ENCODE measurements around the gene NDFIP2. TPM values are rescaled to one million over a fixed set of nuclear protein-coding genes. Genes with fewer than 3 reads are reported as not detected.

The NDFIP2 gene
- total RNA-seq, 2 experiments from 2014 or later = 0.54 to 4.0 TPM

DNA sequence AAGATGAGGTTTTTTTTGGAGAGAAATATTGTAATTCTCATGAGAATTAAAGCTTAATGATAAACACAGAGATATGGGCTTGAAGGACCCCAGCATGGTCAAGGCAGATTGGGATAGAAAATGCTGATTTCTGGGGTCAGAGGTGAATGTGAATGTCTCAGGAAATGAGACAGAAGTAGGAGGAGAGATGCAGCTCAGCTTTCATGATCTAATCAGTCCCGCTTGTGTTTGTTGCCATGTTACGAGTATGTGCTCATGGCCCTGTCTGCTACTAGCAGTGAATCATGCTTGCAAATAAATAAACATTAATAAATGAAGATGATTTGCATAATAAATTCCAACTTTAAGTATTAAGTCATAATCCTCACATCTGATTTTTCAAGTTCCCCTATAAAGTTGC, 23.0 kb upstream of the NDFIP2 start:
- intact Hi-C loops (cut with micrococcal nuclease; ENCODE audit: unreplicated experiment) = no loop called here

GRCh38 chr13:79458436-79458835, 22.5 kb upstream of the NDFIP2 start:
- no peak overlapping the region for H2AFZ ChIP-seq (ENCODE audit: low read length)
- no peaks in the 10 kb centered on the region for H3K79me2 ChIP-seq (ENCODE audit: insufficient read depth, low read depth, low read length)
- no peaks in the 10 kb centered on the region for H3K9me3 ChIP-seq (ENCODE audit: low read length)
- no peaks in the 10 kb centered on the region for H3K36me3 ChIP-seq (ENCODE audit: insufficient read depth, low read length)
- ChIA-PET CTCF (ENCODE audit: unreplicated experiment) (no interaction called here), POLR2A (interaction anchor here (0.6 to 1.9 kb wide), 4 partner anchors 13 to 57 kb away, joined by 3 to 6 read pairs (median 4); no protein-coding TSS in a partner anchor)
- no peak overlapping the region for H3K4me3 ChIP-seq (ENCODE audit: low read depth, low read length, poor library complexity, severe bottlenecking)
- TF ChIP-seq EZH2phosphoT487 (IDR thresholded peaks at IDR 0.05; ENCODE audit: borderline replicate concordance, low read depth, low read length) (no peak), CTCF (conservative IDR thresholded peaks at IDR 0.05; ENCODE audit: low read length) (no peak)
- H3K9me2 ChIP-seq (ENCODE audit: insufficient read depth, low read length) = no peaks in the 10 kb centered on the region
- H3K4me2 ChIP-seq (ENCODE audit: low read length) = no peak overlapping the region
- no peaks in the 10 kb centered on the region for H3K4me1 ChIP-seq (ENCODE audit: insufficient read depth, low read length, poor library complexity, severe bottlenecking)
- DNase-seq (ENCODE audit: low spot score) = no peak
- no peaks in the 10 kb centered on the region for H4K20me1 ChIP-seq (ENCODE audit: insufficient read depth, low read length)
- BruUV-seq (replicated peaks) = no TSS peak
- intact Hi-C loops (cut with micrococcal nuclease; ENCODE audit: unreplicated experiment) = no loop called here
- H3K27ac ChIP-seq (ENCODE audit: low read depth, low read length, poor library complexity, severe bottlenecking) = no peak overlapping the region

More for the DNA sequence above, 23.0 kb upstream of the NDFIP2 start:
- no peaks in the 10 kb centered on the region for H4K20me1 ChIP-seq (ENCODE audit: insufficient read depth, low read length)
- H3K36me3 ChIP-seq (ENCODE audit: insufficient read depth, low read length) = no peaks in the 10 kb centered on the region
- no peak overlapping the region for H2AFZ ChIP-seq (ENCODE audit: low read length)
- POLR2A ChIA-PET = interaction anchor here (0.6 kb wide), 1 partner anchor 42 kb away, joined by 3 read pairs; no protein-coding TSS in a partner anchor
- no peak overlapping the region for H3K4me3 ChIP-seq (ENCODE audit: low read depth, low read length, poor library complexity, severe bottlenecking)
- H3K4me1 ChIP-seq (ENCODE audit: insufficient read depth, low read length, poor library complexity, severe bottlenecking) = no peaks in the 10 kb centered on the region
- no peak overlapping the region for H3K27ac ChIP-seq (ENCODE audit: low read depth, low read length, poor library complexity, severe bottlenecking)
- BruUV-seq (replicated peaks) = no TSS peak
- H3K4me2 ChIP-seq (ENCODE audit: low read length) = no peak overlapping the region
- H3K9me3 ChIP-seq (ENCODE audit: low read length) = no peaks in the 10 kb centered on the region
- H3K79me2 ChIP-seq (ENCODE audit: insufficient read depth, low read depth, low read length) = no peaks in the 10 kb centered on the region
- H3K9me2 ChIP-seq (ENCODE audit: insufficient read depth, low read length) = no peaks in the 10 kb centered on the region
- no peak for TF ChIP-seq CTCF (conservative IDR thresholded peaks at IDR 0.05; ENCODE audit: low read length)
- TF ChIP-seq EZH2phosphoT487 (IDR thresholded peaks at IDR 0.05; ENCODE audit: borderline replicate concordance, low read depth, low read length) = no peak
- CTCF ChIA-PET (ENCODE audit: unreplicated experiment) = no interaction called here
- DNase-seq (ENCODE audit: low spot score) = no peak

- no peaks in the 10 kb centered on the region for H3K4me1 ChIP-seq (ENCODE audit: insufficient read depth, low read length, poor library complexity, severe bottlenecking)
- ChIA-PET POLR2A (interaction anchor here (0.6 to 1.9 kb wide), 2 partner anchors 16 to 56 kb away, joined by 3 to 6 read pairs; no protein-coding TSS in a partner anchor), CTCF (ENCODE audit: unreplicated experiment) (no interaction called here)
- TF ChIP-seq CTCF (conservative IDR thresholded peaks at IDR 0.05; ENCODE audit: low read length) = no peak
- TF ChIP-seq EZH2phosphoT487 (IDR thresholded peaks at IDR 0.05; ENCODE audit: borderline replicate concordance, low read depth, low read length) = no peak
- no peak for DNase-seq (ENCODE audit: low spot score)
- no TSS peak for BruUV-seq (replicated peaks)
- no peak overlapping the region for H3K27ac ChIP-seq (ENCODE audit: low read depth, low read length, poor library complexity, severe bottlenecking)
- H4K20me1 ChIP-seq (ENCODE audit: insufficient read depth, low read length) = no peaks in the 10 kb centered on the region
- no peaks in the 10 kb centered on the region for H3K79me2 ChIP-seq (ENCODE audit: insufficient read depth, low read depth, low read length)
- no peak overlapping the region for H3K4me3 ChIP-seq (ENCODE audit: low read depth, low read length, poor library complexity, severe bottlenecking)
- H3K9me2 ChIP-seq (ENCODE audit: insufficient read depth, low read length) = no peaks in the 10 kb centered on the region
- intact Hi-C loops (cut with micrococcal nuclease; ENCODE audit: unreplicated experiment) = no loop called here
- no peaks in the 10 kb centered on the region for H3K9me3 ChIP-seq (ENCODE audit: low read length)
- no peak overlapping the region for H3K4me2 ChIP-seq (ENCODE audit: low read length)
- H2AFZ ChIP-seq (ENCODE audit: low read length) = no peak overlapping the region
- no peaks in the 10 kb centered on the region for H3K36me3 ChIP-seq (ENCODE audit: insufficient read depth, low read length)
Measured at GRCh38 chr13:79459906-79460305, 21.0 kb upstream of the NDFIP2 start.

Data from OCI-LY7 (cell line).